Common myeloid progenitor, CD34-positive (primary cell): ENCODE results near the gene TPRX2.
A peak's percentile ranks its signal among the peaks of the same experiment; 100 is the strongest.

Experiments used
- CTCF ChIA-PET: fragments of 350-600 bp; sonication (Branson Sonifier 250); formaldehyde crosslinking; loops from one replicate; lab custom pipeline; 2021; ENCODE audit warnings: antibody characterized with exemption; lab: Charles Lee
- POLR2A ChIA-PET: fragments of 350-600 bp; sonication (Branson Sonifier 250); formaldehyde crosslinking; loops from one replicate; lab custom pipeline; 2021; ENCODE audit warnings: antibody characterized with exemption; lab: Charles Lee
- DNase-seq, 3 donors: peaks; one replicate each; pipeline versions ENCODE4 v3.0.0 to v3.0.0-alpha.2; 2013
- H3K27ac ChIP-seq, 2 experiments: 1 replicate in 1 of 2; 2 replicates in 1 of 2; pipeline ENCODE4 v1.7.0; 2013; ENCODE audit warnings: inconsistent platforms in 2 of 2, low read length in 2 of 2, mild to moderate bottlenecking in 2 of 2, low read depth in 1 of 2, moderate library complexity in 1 of 2; ENCODE audit not compliant: severe bottlenecking in 2 of 2, insufficient read depth in 1 of 2, poor library complexity in 1 of 2
- H3K27me3 ChIP-seq, 5 experiments: replicated peaks in 2 of 5; 1 replicate in 3 of 5; 2 replicates in 2 of 5; pipeline versions ENCODE4 v1.6.1 to v1.7.0; 2013; ENCODE audit warnings: low read length in 4 of 5, mild to moderate bottlenecking in 2 of 5, moderate library complexity in 2 of 5, inconsistent platforms in 1 of 5; ENCODE audit not compliant: insufficient read depth in 5 of 5, control insufficient read depth in 4 of 5
- H3K36me3 ChIP-seq, 4 experiments: 1 replicate in 2 of 4; 2 replicates in 2 of 4; pipeline versions ENCODE4 v1.6.1 to v1.7.0; 2013; ENCODE audit warnings: low read length in 3 of 4, control low read depth in 1 of 4, mild to moderate bottlenecking in 1 of 4; ENCODE audit not compliant: control insufficient read depth in 4 of 4, insufficient read depth in 4 of 4
- H3K4me1 ChIP-seq, 4 experiments: 1 replicate in 3 of 4; 2 replicates in 1 of 4; pipeline versions ENCODE4 v1.6.1 to v1.7.1; 2013; ENCODE audit warnings: low read length in 3 of 4, mild to moderate bottlenecking in 3 of 4, control low read depth in 1 of 4, inconsistent platforms in 1 of 4, moderate library complexity in 1 of 4; ENCODE audit not compliant: control insufficient read depth in 4 of 4, insufficient read depth in 4 of 4; ENCODE audit errors: control extremely low read depth in 1 of 4
- H3K4me3 ChIP-seq, 7 experiments: 1 replicate in 4 of 7; 2 replicates in 3 of 7; pipeline versions ENCODE4 v1.5.1 to v1.7.0; 2013; ENCODE audit warnings: mild to moderate bottlenecking in 7 of 7, low read length in 6 of 7, moderate library complexity in 6 of 7, inconsistent platforms in 2 of 7, low read depth in 2 of 7, control low read depth in 1 of 7; ENCODE audit not compliant: insufficient read depth in 4 of 7, control insufficient read depth in 1 of 7; ENCODE audit errors: extremely low read depth in 1 of 7
- H3K9me3 ChIP-seq, 5 experiments: 1 replicate in 4 of 5; 2 replicates in 1 of 5; pipeline versions ENCODE4 v1.6.1 to v1.7.1; 2013; ENCODE audit warnings: low read length in 4 of 5, mild to moderate bottlenecking in 2 of 5, inconsistent platforms in 1 of 5, low read depth in 1 of 5, moderate library complexity in 1 of 5; ENCODE audit not compliant: control insufficient read depth in 4 of 5, insufficient read depth in 2 of 5; ENCODE audit errors: control extremely low read depth in 1 of 5
- WGBS: methylation state at CpG from one replicate; pipeline ENCODE4 v1.1.5; 2013; ENCODE audit not compliant: insufficient coverage; 5-methylcytosine and 5-hydroxymethylcytosine counted together

TPRX2 gene

GRCh38 chr19:47881757-47882156 is 22.7 kb downstream of the TPRX2 start:
- no peaks in the 10 kb centered on the region for H3K36me3 ChIP-seq
- H3K27ac ChIP-seq: no peak overlapping the region
- DNase-seq: no peak
- H3K9me3 ChIP-seq: no peaks in the 10 kb centered on the region
- peaks cover 0 to 8% (median 2%) of the 10 kb centered on the region in 5 experiments for H3K27me3 ChIP-seq
- H3K4me1 ChIP-seq: no peaks in the 10 kb centered on the region
- ChIA-PET CTCF (interaction anchor here (1.4 kb wide), 1 partner anchor 18 kb away, joined by 4 read pairs; no protein-coding TSS in a partner anchor), POLR2A (no interaction called here)
- H3K4me3 ChIP-seq: no peak overlapping the region
- 86% methylated on average over 4 of the region's 5 CpGs for WGBS

GRCh38 chr19:47882890-47883289 is 23.9 kb downstream of the TPRX2 start:
- no CpG with 5 or more reads among the region's 3 CpGs for WGBS
- Histone ChIP-seq H3K27ac (no peak overlapping the region), H3K27me3 (peaks cover 0 to 8% (median 2%) of the 10 kb centered on the region in 5 experiments), H3K4me1 (no peaks in the 10 kb centered on the region), H3K4me3 (no peak overlapping the region), H3K36me3 (no peaks in the 10 kb centered on the region), H3K9me3 (no peaks in the 10 kb centered on the region)
- DNase-seq: no peak
- ChIA-PET POLR2A (no interaction called here), CTCF (no interaction called here)

GRCh38 chr19:47885067-47885463 is 26.0 kb downstream of the TPRX2 start:
- no peak overlapping the region for H3K27ac ChIP-seq
- DNase-seq: no peak
- ChIA-PET CTCF (no interaction called here), POLR2A (no interaction called here)
- no peak overlapping the region for H3K4me3 ChIP-seq
- 100% methylated on average over 3 of the region's 5 CpGs for WGBS
- peaks cover 0 to 8% (median 2%) of the 10 kb centered on the region in 5 experiments for H3K27me3 ChIP-seq
- no peaks in the 10 kb centered on the region for H3K4me1 ChIP-seq
- H3K36me3 ChIP-seq: no peaks in the 10 kb centered on the region
- no peaks in the 10 kb centered on the region for H3K9me3 ChIP-seq

GRCh38 chr19:47886010-47886559 is 27.1 kb downstream of the TPRX2 start, which contains the start of gene SULT2A1:
TSS of gene SULT2A1 (minus strand) at chr19:47886315. CDS start at chr19:47886257, 58 bp downstream.
- Histone ChIP-seq H3K27ac (no peak within 1 kb of the TSS), H3K4me3 (no peak within 1 kb of the TSS), H3K36me3 (no peaks in the 10 kb centered on the region), H3K27me3 (peaks cover 0 to 8% (median 2%) of the 10 kb centered on the region in 5 experiments), H3K4me1 (peaks cover 0 to 3% (median 0%) of the 10 kb centered on the region in 4 experiments), H3K9me3 (no peaks in the 10 kb centered on the region)
- 89% methylated on average over 8 of the region's 12 CpGs for WGBS
- no peak for DNase-seq
- ChIA-PET CTCF (interaction anchor here (0.5 to 1.2 kb wide), 2 partner anchors 17 to 604 kb away, joined by 3 read pairs; no protein-coding TSS in a partner anchor), POLR2A (no interaction called here)

GRCh38 chr19:47890865-47891621 is 32.0 kb downstream of the TPRX2 start:
- Histone ChIP-seq H3K27ac (peak overlapping the region in 1 of 2 experiments; percentile 61), H3K27me3 (peaks cover 0 to 3% (median 0%) of the 10 kb centered on the region in 5 experiments), H3K4me3 (no peak overlapping the region), H3K9me3 (peaks cover 0 to 3% (median 3%) of the 10 kb centered on the region in 5 experiments), H3K36me3 (no peaks in the 10 kb centered on the region), H3K4me1 (peaks cover 0 to 7% (median 0%) of the 10 kb centered on the region in 4 experiments)
- WGBS: 64% methylated on average over 4 of the region's 7 CpGs
- ChIA-PET POLR2A (no interaction called here), CTCF (no interaction called here)
- DNase-seq: no peak

- peak overlapping the region in 1 of 2 experiments; percentile 61 for H3K27ac ChIP-seq
- peaks cover 0 to 6% (median 4%) of the 10 kb centered on the region in 5 experiments for H3K9me3 ChIP-seq
- peaks cover 0 to 7% (median 0%) of the 10 kb centered on the region in 4 experiments for H3K4me1 ChIP-seq
- WGBS: 40% methylated on average over 1 of the region's 2 CpGs
- ChIA-PET POLR2A (no interaction called here), CTCF (no interaction called here)
- no peaks in the 10 kb centered on the region for H3K36me3 ChIP-seq
- H3K27me3 ChIP-seq: peaks cover 0 to 3% (median 0%) of the 10 kb centered on the region in 5 experiments
- no peak for DNase-seq
- H3K4me3 ChIP-seq: no peak overlapping the region
These were observed 32.5 kb downstream of the TPRX2 start for GRCh38 chr19:47891622-47891922.
